ENCODE measurements around the gene GCDH. TPM values are rescaled to one million over a fixed set of nuclear protein-coding genes. Genes with fewer than 3 reads are reported as not detected.

The GCDH gene
- total RNA-seq, 6 experiments from 2014 or later = 42.2 to 119 (median 59.5) TPM

GRCh38 chr19:12937927-12938778 is 47.2 kb downstream of the GCDH start, which contains the start of gene CALR:
TSS of gene CALR (plus strand) at chr19:12938609. CDS start at chr19:12938680, 71 bp downstream.
- WGBS (ENCODE audit: insufficient coverage, low coverage, low lambda C conversion rate, missing lambda C conversion rate) = 0% methylated on average over 16 of the region's 63 CpGs
- peaks cover 0 to 45% (median 11%) of the 10 kb centered on the region in 4 donors for H3K4me1 ChIP-seq
- peak within 1 kb of the TSS; percentile 77 to 92 (median 81) for H3K27ac ChIP-seq
- TF ChIP-seq, protein P1, sequence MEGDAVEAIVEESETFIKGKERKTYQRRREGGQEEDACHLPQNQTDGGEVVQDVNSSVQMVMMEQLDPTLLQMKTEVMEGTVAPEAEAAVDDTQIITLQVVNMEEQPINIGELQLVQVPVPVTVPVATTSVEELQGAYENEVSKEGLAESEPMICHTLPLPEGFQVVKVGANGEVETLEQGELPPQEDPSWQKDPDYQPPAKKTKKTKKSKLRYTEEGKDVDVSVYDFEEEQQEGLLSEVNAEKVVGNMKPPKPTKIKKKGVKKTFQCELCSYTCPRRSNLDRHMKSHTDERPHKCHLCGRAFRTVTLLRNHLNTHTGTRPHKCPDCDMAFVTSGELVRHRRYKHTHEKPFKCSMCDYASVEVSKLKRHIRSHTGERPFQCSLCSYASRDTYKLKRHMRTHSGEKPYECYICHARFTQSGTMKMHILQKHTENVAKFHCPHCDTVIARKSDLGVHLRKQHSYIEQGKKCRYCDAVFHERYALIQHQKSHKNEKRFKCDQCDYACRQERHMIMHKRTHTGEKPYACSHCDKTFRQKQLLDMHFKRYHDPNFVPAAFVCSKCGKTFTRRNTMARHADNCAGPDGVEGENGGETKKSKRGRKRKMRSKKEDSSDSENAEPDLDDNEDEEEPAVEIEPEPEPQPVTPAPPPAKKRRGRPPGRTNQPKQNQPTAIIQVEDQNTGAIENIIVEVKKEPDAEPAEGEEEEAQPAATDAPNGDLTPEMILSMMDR (IDR thresholded peaks at IDR 0.05) = no peak
- peak; percentile 100 for TF ChIP-seq POLR2A (IDR thresholded peaks at IDR 0.05)
- H3K27me3 ChIP-seq = no peaks in the 10 kb centered on the region
- intact Hi-C loops (cut with DNase I) = loop anchor here in 1 of 2 donors (10.0 kb wide), 1 partner anchor 53 kb away; the partner anchor contains the start of genes DNASE2 and KLF1
- ATAC-seq (peak; percentile 78 to 92 (median 88)), DNase-seq (peak; percentile 99 to 100 (median 99))
- peaks cover 7 to 41% (median 28%) of the 10 kb centered on the region in 4 donors for H3K36me3 ChIP-seq
- peak within 1 kb of the TSS; percentile 94 to 100 (median 97) for H3K4me3 ChIP-seq
- H3K9me3 ChIP-seq = no peaks in the 10 kb centered on the region

GRCh38 chr19:12938779-12939601 is 48.0 kb downstream of the GCDH start:
- TF ChIP-seq POLR2A (IDR thresholded peaks at IDR 0.05) = no peak
- TF ChIP-seq, protein P1 (IDR thresholded peaks at IDR 0.05) = no peak
- ATAC-seq (peak in 3 of 4 donors; percentile 2 to 7 (median 3)), DNase-seq (peak in 1 of 3 donors; percentile 56)
- Histone ChIP-seq H3K9me3 (no peaks in the 10 kb centered on the region), H3K27ac (peak overlapping the region; percentile 77 to 92 (median 81)), H3K36me3 (peaks cover 7 to 49% (median 33%) of the 10 kb centered on the region in 4 donors), H3K4me1 (peaks cover 0 to 42% (median 11%) of the 10 kb centered on the region in 4 donors), H3K4me3 (peak overlapping the region; percentile 94 to 100 (median 97)), H3K27me3 (no peaks in the 10 kb centered on the region)
- intact Hi-C loops (cut with DNase I) = loop anchor here in 1 of 2 donors (10.0 kb wide), 1 partner anchor 54 kb away; the partner anchor contains the start of genes DNASE2 and KLF1
- WGBS (ENCODE audit: insufficient coverage, low coverage, low lambda C conversion rate, missing lambda C conversion rate) = 0% methylated on average over 17 of the region's 54 CpGs

DNA sequence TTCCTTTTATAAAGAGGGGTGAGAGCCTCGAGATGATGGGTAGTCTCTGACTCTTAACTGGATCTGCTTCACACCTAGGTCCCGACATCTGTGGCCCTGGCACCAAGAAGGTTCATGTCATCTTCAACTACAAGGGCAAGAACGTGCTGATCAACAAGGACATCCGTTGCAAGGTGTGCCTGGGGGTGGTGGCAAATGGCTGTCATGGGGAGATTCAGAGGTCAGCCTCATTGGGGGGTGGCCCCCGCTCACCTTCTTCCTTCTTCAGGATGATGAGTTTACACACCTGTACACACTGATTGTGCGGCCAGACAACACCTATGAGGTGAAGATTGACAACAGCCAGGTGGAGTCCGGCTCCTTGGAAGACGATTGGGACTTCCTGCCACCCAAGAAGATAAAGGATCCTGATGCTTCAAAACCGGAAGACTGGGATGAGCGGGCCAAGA is 49.0 kb downstream of the GCDH start:
- peaks cover 7 to 59% (median 40%) of the 10 kb centered on the region in 4 donors for H3K36me3 ChIP-seq
- ATAC-seq (no peak), DNase-seq (no peak)
- intact Hi-C loops (cut with DNase I) = loop anchor here in 1 of 2 donors (10.0 kb wide), 1 partner anchor 55 kb away; the partner anchor contains the start of genes DNASE2 and KLF1
- peak overlapping the region; percentile 94 to 100 (median 97) for H3K4me3 ChIP-seq
- no peak for TF ChIP-seq POLR2A (IDR thresholded peaks at IDR 0.05)
- TF ChIP-seq, protein P1 (IDR thresholded peaks at IDR 0.05) = no peak
- no peaks in the 10 kb centered on the region for H3K27me3 ChIP-seq
- no peaks in the 10 kb centered on the region for H3K9me3 ChIP-seq
- H3K4me1 ChIP-seq = peaks cover 0 to 40% (median 11%) of the 10 kb centered on the region in 4 donors
- WGBS (ENCODE audit: insufficient coverage, low coverage, low lambda C conversion rate, missing lambda C conversion rate) = 36% methylated on average over 4 of the region's 10 CpGs
- H3K27ac ChIP-seq = peak overlapping the region in 1 of 3 donors; percentile 81

DNA sequence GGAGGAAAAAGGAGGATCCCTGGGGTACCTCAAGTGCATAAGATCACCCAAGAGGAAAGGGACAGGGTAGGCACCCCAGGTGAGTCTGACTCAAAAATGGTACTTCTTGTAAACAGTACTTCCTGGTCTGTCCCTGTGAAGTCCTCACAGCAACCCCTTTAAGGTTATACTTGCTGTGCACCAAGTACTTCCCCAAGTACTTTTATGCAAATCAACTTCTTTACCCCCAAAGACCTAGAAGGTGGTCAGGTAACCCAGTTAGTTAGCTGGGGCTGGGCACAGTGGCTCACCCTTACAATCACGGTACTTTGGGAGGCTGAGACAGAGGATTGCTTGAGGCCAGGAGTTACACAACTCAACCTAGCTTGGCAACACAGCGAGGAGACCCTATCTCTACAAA is 49.9 kb downstream of the GCDH start:
- Histone ChIP-seq H3K27ac (no peak overlapping the region), H3K27me3 (no peaks in the 10 kb centered on the region), H3K36me3 (peaks cover 7 to 60% (median 40%) of the 10 kb centered on the region in 4 donors), H3K9me3 (no peaks in the 10 kb centered on the region), H3K4me1 (peaks cover 0 to 40% (median 11%) of the 10 kb centered on the region in 4 donors), H3K4me3 (peak overlapping the region in 2 of 3 donors; percentile 94 to 97)
- 87% methylated on average over 2 of the region's 2 CpGs for WGBS (ENCODE audit: insufficient coverage, low coverage, low lambda C conversion rate, missing lambda C conversion rate)
- no peak for ATAC-seq
- intact Hi-C loops (cut with DNase I) = no loop called here
- no peak for DNase-seq
- TF ChIP-seq POLR2A (IDR thresholded peaks at IDR 0.05) = no peak
- TF ChIP-seq, protein P1 (IDR thresholded peaks at IDR 0.05) = no peak

Data from right lobe of liver (tissue), 6 donors.